Stimulated activated CD8-positive, alpha-beta memory T cell treated with anti-CD3 and anti-CD28 coated beads, Interleukin-15, amount 100 ng/mL, for 4 hours (primary cell): ENCODE measurements around the gene NCOA1.
"Not testable (repeated sequence)": the region's sequence is repeated elsewhere in the genome, so short reads cannot be mapped to it uniquely, and the experiment has no call there.

Source experiments
- DNase-seq, 2 donors: peaks; one replicate each; pipeline ENCODE4 v3.0.0-alpha.2; 2020; ENCODE audit warnings: low read depth in 2 of 2

NCOA1 gene

DNA sequence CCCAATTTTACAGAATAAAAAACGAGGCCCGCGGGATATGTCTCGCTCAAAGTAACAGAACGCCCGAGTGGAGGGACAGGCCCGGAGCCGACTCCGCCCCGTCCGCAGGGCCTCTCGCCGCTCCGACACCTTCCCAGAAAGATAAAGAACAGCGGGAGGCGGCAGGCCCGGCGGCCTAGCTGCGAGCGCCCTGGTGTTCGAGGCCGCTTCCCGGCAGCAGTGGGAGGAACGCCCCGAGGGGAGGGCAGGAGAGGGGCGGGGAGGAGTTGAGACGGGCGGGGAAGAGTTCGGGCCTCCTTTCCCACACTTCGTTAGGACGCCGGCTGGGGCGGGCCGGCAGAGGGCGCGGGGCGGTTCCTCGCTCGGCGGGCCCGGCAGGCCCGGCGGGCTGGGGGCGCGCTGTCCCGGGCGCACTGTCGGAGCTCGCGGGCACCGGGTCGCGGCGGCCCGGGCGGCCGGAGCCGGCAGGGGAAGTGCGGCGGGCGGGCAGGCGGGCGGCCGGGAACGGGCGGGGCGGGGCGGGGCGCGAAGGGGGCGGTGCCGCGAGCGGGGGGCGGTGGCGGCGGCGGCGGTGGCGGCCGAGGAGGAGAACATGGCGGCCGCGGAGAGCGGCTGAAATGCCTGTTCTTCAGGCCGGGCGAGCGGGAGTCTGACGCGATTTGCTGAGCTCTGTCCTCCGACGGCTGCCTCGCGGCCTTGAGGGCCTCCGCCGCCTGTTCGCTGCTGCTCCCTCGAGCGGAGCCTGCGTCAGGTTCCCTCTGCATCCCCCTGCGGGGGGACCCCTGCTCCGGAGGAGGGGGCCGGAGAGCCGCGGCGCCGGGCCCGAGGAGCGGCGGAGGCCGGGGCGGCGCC, at the start of gene NCOA1:
Gene NCOA1, plus strand, starts transcription at position 565 of the 852 bp plus-strand sequence. CDS start 167,424 bp downstream, outside the sequence.
- peak; percentile 81 for DNase-seq

DNA sequence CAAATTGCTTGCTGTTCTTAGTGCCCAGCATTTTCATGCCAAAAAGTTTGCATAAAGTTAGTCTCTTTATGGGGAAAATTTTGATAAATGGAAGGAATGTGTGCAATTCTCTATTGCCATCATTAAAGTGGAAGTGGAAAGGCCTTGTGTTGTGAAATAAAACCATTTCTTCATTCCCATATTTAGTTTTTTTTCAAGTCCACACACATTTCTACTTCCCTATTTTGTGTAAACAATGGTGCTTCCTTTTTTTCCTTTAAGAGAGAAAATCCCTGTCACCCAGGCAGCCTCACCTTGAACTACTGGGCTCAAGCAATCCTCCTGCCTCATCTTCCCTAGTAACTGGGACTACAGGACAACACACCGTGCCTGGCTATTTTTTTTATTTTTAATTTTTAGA, 42.3 kb upstream of the NCOA1 start:
- no peak for DNase-seq

DNA sequence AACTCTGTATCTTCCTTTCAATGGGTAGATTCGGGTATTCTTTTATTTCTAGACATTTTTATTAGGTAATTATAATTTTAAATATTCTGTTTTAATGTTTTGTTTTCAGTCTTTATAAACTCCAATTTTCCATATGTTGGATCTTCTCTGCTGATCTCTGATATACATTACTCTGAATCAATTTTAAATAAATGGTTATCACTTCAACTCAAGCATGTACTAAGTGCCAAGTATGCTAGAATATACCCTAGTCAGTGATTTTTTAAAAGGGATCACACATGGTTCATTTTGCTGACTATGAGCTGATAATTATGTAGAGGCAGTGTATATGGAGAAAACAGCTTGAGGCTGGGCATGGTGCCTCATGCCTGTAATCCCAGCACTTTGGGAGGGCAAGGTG, 41.7 kb upstream of the NCOA1 start:
- DNase-seq: no peak

DNA sequence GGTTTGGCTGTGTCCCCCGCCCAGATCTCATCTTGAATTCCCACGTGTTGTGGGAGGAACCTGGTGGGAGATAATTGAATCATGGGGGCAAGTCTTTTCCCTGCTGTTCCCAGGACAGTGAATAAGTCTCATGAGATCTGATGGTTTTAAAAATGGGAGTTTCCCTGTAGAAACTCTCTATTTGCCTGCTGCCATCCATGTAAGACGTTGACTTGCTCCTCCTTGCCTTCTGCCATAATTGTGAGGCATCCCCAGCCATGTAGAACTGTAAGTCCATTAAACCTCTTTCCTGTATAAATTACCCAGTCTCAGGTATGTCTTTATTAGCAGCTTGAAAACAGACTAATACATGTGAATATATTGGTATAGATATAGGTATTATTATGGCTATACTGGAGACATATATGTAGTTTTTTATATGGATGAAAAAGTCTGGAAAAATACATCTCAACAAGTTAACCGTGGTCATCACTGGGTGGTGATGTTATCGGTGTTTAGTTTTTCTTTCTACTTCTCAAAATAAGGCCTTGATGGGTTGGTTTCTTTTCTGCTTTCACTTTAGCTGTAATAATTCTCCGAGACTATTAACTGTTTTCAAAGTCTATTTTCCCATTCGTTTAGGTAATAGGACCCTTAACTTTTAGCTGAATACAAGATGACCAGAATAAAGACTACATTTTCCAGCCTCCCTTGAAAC, 39.1 kb upstream of the NCOA1 start:
- no peak for DNase-seq

GRCh38 chr2:24452502-24452885, 38.6 kb upstream of the NCOA1 start:
- DNase-seq: no peak

- no peak for DNase-seq
These were observed 37.5 kb upstream of the NCOA1 start for GRCh38 chr2:24453379-24454073.

DNA sequence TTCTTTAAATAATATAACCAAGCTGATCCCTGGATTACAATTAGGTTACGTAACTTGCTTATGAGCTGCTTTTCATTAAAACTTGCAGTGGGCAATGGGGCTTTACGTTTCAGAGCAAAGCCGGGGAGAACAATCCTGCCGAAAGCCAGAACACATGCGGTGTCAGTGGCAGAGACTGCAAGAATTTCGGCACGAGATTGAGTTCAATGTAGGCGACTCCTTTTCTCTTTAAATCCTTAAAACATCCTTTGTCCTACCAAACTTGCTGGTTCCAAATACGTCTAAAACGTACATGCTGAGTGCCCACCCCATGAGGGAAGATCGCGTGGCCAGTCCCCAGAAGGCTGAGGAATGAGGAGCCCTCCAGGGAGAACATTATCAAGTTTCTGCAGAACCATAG, 36.8 kb upstream of the NCOA1 start:
- no peak for DNase-seq

- DNase-seq: no peak
These were observed 34.2 kb upstream of the NCOA1 start for GRCh38 chr2:24456599-24457556.

DNA sequence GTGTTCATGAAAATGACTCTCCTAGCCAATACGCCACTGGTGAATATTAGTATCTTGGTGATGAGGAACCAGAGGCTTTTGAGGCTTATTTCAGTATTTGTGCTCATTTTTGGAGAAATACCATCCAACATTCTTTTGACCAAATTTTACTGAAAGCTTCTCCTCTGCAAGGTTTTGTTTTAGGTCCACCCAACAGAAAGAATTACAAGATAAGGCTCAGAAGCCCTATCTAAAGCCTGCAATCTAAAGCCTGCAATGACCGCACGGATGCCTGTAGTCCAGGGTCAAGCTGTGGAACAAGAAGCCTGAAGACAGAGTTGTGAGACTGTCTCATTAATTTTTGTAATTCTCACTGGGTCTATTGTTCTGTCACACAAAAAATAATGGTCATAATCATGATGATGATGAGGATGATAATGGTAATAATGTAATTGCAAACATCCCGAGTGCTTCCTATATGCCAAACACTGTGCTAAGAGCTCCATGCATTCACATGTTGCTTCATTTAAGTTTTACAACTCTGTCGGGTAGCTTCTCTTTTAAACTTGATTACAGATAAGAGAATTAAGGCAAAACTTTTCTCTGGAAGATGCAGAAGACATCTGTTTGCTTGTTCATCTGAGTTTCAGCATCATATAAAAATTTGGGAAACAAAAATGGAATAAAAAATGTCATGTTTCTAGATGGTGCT, 33.2 kb upstream of the NCOA1 start:
- no peak for DNase-seq

- no peak for DNase-seq
These were observed 31.6 kb upstream of the NCOA1 start for GRCh38 chr2:24459224-24460161.

DNA sequence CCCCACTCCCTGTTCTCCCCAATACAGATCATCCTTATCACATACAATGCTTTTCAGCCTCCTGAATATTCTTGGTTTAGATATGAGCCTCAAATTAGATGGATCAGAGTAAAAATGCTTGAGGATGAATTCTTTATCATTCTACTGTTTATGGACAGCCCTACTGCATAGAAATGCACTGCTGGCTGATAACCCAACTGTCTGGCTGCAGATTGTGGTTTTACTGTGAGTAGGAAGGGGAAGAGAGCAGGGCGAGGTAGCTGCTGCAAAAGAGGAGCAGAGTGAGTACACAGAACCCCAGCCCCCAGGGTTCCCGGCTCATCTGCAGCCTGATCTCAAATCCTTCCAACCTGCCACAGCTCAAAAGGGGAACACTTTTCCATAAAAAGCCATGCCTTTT, 29.4 kb upstream of the NCOA1 start:
- DNase-seq: no peak

GRCh38 chr2:24463271-24463670, 27.8 kb upstream of the NCOA1 start:
- no peak for DNase-seq

- DNase-seq: no peak
These were observed 23.9 kb upstream of the NCOA1 start for GRCh38 chr2:24466871-24467870.

- DNase-seq: not testable (repeated sequence)
These were observed 22.6 kb upstream of the NCOA1 start for GRCh38 chr2:24468453-24468852.

- DNase-seq: no peak
These were observed 21.9 kb upstream of the NCOA1 start for GRCh38 chr2:24469148-24469650.

- DNase-seq: no peak
These were observed 19.4 kb upstream of the NCOA1 start for GRCh38 chr2:24471662-24472061.

- no peak for DNase-seq
These were observed 18.6 kb upstream of the NCOA1 start for GRCh38 chr2:24472416-24472815.

- DNase-seq: no peak
These were observed 17.4 kb upstream of the NCOA1 start for GRCh38 chr2:24473626-24474025.
